Heart left ventricle (tissue), 13 donors: ENCODE results near the gene PACS2.

Source experiments
- POLR2A ChIP-seq, 2 donors: fragments of 450-650 bp; IDR thresholded peaks; one replicate each; pipeline ENCODE4 v1.6.1; 2017; ENCODE audit warnings: antibody characterized with exemption in 2 of 2, mild to moderate bottlenecking in 2 of 2, moderate library complexity in 2 of 2
- TF ChIP-seq, protein P1 (sequence below), 12 donors: fragments of 200-600 bp; sonication (generic) in 4 of 12; IDR thresholded peaks; one replicate each; pipeline versions ENCODE4 v1.5.0 to v1.8.0; 2018 to 2022; ENCODE audit warnings: antibody characterized with exemption in 12 of 12, mild to moderate bottlenecking in 5 of 12
- donor health status: ischemic (EF 13 %, LVEDD 7.1; RV severe dilation, severe dysfunction).
- donor health status: DM: no; HTN: yes; CAD: no.
- donor health status: DM: no; HTN: no; CAD: no.
- donor health status: ischemic (EF 25% LVEDD 6.9; RV normal size, moderate dysfunction).
- donor health status: ischemic (EF 25% LVEDD 5.7; RV mildly dilated, moderate dysfunction).
- donor health status: ischemic (EF 35%, LVEDD 5.7; RV mildly dilated, moderate dysfunction).
- donor health status: nonischemic (EF 11% LVEDD 7.7; RV severe dilation, severe dysfunction).
- donor health status: DM: yes; HTN: yes; CAD: no.
- donor health status: PGD.
- donor health status: ischemic (EF 29% LVEDD 5.4; RV normal size, mild dysfunction).
- donor health status: nonischemic (EF 23%, LVEDD 6.1; RV moderate dilation, normal function).

DNA sequence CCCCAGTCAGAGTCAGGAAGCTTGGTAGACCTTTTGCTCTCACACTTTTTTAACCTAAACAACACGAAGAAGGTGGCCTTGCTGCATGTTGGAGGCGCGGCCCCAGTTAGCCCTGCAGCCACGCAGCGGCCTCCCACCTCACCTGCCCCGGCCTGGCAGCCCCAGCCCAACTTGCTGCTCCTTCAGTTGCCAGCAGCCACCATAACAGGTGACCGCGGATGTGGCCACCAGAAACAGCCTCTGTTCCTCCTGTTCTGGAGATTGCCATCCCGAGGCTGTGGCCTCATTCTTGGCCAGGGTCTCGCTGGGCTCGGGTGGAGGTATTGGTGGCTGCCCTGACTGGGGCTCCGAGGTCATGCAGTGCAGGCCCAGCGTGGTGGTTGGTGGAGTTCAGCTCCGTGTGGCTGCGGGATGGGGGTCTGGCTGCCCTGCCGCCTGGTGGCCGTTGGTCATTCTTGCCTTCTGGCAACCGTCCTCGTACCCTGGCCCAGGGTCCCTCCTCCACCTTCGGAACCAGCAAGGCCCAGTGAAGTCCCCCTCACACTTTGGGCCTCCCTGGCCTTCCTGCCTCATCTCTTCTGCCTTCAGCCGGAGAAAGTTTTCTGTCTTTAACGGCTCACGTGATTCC, 63.1 kb downstream of the PACS2 start:
- TF ChIP-seq, protein P1, sequence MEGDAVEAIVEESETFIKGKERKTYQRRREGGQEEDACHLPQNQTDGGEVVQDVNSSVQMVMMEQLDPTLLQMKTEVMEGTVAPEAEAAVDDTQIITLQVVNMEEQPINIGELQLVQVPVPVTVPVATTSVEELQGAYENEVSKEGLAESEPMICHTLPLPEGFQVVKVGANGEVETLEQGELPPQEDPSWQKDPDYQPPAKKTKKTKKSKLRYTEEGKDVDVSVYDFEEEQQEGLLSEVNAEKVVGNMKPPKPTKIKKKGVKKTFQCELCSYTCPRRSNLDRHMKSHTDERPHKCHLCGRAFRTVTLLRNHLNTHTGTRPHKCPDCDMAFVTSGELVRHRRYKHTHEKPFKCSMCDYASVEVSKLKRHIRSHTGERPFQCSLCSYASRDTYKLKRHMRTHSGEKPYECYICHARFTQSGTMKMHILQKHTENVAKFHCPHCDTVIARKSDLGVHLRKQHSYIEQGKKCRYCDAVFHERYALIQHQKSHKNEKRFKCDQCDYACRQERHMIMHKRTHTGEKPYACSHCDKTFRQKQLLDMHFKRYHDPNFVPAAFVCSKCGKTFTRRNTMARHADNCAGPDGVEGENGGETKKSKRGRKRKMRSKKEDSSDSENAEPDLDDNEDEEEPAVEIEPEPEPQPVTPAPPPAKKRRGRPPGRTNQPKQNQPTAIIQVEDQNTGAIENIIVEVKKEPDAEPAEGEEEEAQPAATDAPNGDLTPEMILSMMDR (IDR thresholded peaks at IDR 0.05): no peak
- TF ChIP-seq POLR2A (IDR thresholded peaks at IDR 0.05): no peak
